ENCODE data around the gene P3H1.

Gene P3H1

GRCh38 chr1:42784946-42785693, 18.3 kb upstream of the P3H1 start, which contains the start of gene TMEM269:
TMEM269 (plus strand) TSS chr1:42784991; CDS start chr1:42789894, 4,903 bp downstream.
- in situ Hi-C loops (cut with HindIII; ENCODE audit: low pct_unique_long_range_greater_than_20kb, low sequenced_read_pairs): no loop called here
- DNase-seq (ENCODE audit: low read depth in 1 of 2, low spot score in 1 of 2): no peak
- TF ChIP-seq JUND (IDR thresholded peaks at IDR 0.05; ENCODE audit: low read depth): no peak

- in situ Hi-C loops (cut with HindIII; ENCODE audit: low pct_unique_long_range_greater_than_20kb, low sequenced_read_pairs): no loop called here
- no peak for TF ChIP-seq JUND (IDR thresholded peaks at IDR 0.05; ENCODE audit: low read depth)
Measured at GRCh38 chr1:42784547-42784945, 17.7 kb upstream of the P3H1 start.

GRCh38 chr1:42783092-42783491, 16.3 kb upstream of the P3H1 start:
- in situ Hi-C loops (cut with HindIII; ENCODE audit: low pct_unique_long_range_greater_than_20kb, low sequenced_read_pairs): no loop called here
- TF ChIP-seq JUND (IDR thresholded peaks at IDR 0.05; ENCODE audit: low read depth): no peak
- no peak for DNase-seq (ENCODE audit: low read depth in 1 of 2, low spot score in 1 of 2)

More at GRCh38 chr1:42784547-42784945, 17.7 kb upstream of the P3H1 start:
- no peak for DNase-seq (ENCODE audit: low read depth in 1 of 2, low spot score in 1 of 2)

- no peak for TF ChIP-seq JUND (IDR thresholded peaks at IDR 0.05; ENCODE audit: low read depth)
- DNase-seq (ENCODE audit: low read depth in 1 of 2, low spot score in 1 of 2): no peak
- in situ Hi-C loops (cut with HindIII; ENCODE audit: low pct_unique_long_range_greater_than_20kb, low sequenced_read_pairs): no loop called here
Measured at GRCh38 chr1:42780176-42780575, 13.3 kb upstream of the P3H1 start.

- no peak for TF ChIP-seq JUND (IDR thresholded peaks at IDR 0.05; ENCODE audit: low read depth)
- DNase-seq (ENCODE audit: low read depth in 1 of 2, low spot score in 1 of 2): no peak
- in situ Hi-C loops (cut with HindIII; ENCODE audit: low pct_unique_long_range_greater_than_20kb, low sequenced_read_pairs): no loop called here
Measured at GRCh38 chr1:42779725-42780124, 12.9 kb upstream of the P3H1 start.

- peak; percentile 21 to 56 for DNase-seq (ENCODE audit: low read depth in 1 of 2, low spot score in 1 of 2)
- in situ Hi-C loops (cut with HindIII; ENCODE audit: low pct_unique_long_range_greater_than_20kb, low sequenced_read_pairs): no loop called here
- TF ChIP-seq JUND (IDR thresholded peaks at IDR 0.05; ENCODE audit: low read depth): no peak
Measured at GRCh38 chr1:42777852-42778251, 11.0 kb upstream of the P3H1 start.

GRCh38 chr1:42776502-42776901, 9.7 kb upstream of the P3H1 start:
- DNase-seq (ENCODE audit: low read depth in 1 of 2, low spot score in 1 of 2): no peak
- in situ Hi-C loops (cut with HindIII; ENCODE audit: low pct_unique_long_range_greater_than_20kb, low sequenced_read_pairs): no loop called here
- TF ChIP-seq JUND (IDR thresholded peaks at IDR 0.05; ENCODE audit: low read depth): no peak

GRCh38 chr1:42774928-42775526, 8.2 kb upstream of the P3H1 start:
- DNase-seq (ENCODE audit: low read depth in 1 of 2, low spot score in 1 of 2): no peak
- TF ChIP-seq JUND (IDR thresholded peaks at IDR 0.05; ENCODE audit: low read depth): no peak
- in situ Hi-C loops (cut with HindIII; ENCODE audit: low pct_unique_long_range_greater_than_20kb, low sequenced_read_pairs): no loop called here

GRCh38 chr1:42773420-42773819, 6.6 kb upstream of the P3H1 start:
- in situ Hi-C loops (cut with HindIII; ENCODE audit: low pct_unique_long_range_greater_than_20kb, low sequenced_read_pairs): no loop called here
- TF ChIP-seq JUND (IDR thresholded peaks at IDR 0.05; ENCODE audit: low read depth): no peak
- no peak for DNase-seq (ENCODE audit: low read depth in 1 of 2, low spot score in 1 of 2)

GRCh38 chr1:42769811-42770210, 3.0 kb upstream of the P3H1 start:
- DNase-seq (ENCODE audit: low read depth in 1 of 2, low spot score in 1 of 2): no peak
- TF ChIP-seq JUND (IDR thresholded peaks at IDR 0.05; ENCODE audit: low read depth): no peak
- in situ Hi-C loops (cut with HindIII; ENCODE audit: low pct_unique_long_range_greater_than_20kb, low sequenced_read_pairs): no loop called here

- in situ Hi-C loops (cut with HindIII; ENCODE audit: low pct_unique_long_range_greater_than_20kb, low sequenced_read_pairs): no loop called here
- no peak for DNase-seq (ENCODE audit: low read depth in 1 of 2, low spot score in 1 of 2)
- TF ChIP-seq JUND (IDR thresholded peaks at IDR 0.05; ENCODE audit: low read depth): no peak
Measured at GRCh38 chr1:42768172-42768571, 1.3 kb upstream of the P3H1 start.

GRCh38 chr1:42767510-42768000, 727 bp upstream of the P3H1 start:
- in situ Hi-C loops (cut with HindIII; ENCODE audit: low pct_unique_long_range_greater_than_20kb, low sequenced_read_pairs): no loop called here
- no peak for TF ChIP-seq JUND (IDR thresholded peaks at IDR 0.05; ENCODE audit: low read depth)
- peak in 1 of 2 experiments; percentile 11 for DNase-seq (ENCODE audit: low read depth in 1 of 2, low spot score in 1 of 2)

Data from T47D (cell line).